ENCODE data around the gene UACA. TPM values are rescaled to one million over a fixed set of nuclear protein-coding genes. Genes with fewer than 3 reads are reported as not detected.

Gene UACA
- total and polyA plus RNA-seq, 2 experiments from 2014 or later, result 21.5 to 35.8 TPM

DNA sequence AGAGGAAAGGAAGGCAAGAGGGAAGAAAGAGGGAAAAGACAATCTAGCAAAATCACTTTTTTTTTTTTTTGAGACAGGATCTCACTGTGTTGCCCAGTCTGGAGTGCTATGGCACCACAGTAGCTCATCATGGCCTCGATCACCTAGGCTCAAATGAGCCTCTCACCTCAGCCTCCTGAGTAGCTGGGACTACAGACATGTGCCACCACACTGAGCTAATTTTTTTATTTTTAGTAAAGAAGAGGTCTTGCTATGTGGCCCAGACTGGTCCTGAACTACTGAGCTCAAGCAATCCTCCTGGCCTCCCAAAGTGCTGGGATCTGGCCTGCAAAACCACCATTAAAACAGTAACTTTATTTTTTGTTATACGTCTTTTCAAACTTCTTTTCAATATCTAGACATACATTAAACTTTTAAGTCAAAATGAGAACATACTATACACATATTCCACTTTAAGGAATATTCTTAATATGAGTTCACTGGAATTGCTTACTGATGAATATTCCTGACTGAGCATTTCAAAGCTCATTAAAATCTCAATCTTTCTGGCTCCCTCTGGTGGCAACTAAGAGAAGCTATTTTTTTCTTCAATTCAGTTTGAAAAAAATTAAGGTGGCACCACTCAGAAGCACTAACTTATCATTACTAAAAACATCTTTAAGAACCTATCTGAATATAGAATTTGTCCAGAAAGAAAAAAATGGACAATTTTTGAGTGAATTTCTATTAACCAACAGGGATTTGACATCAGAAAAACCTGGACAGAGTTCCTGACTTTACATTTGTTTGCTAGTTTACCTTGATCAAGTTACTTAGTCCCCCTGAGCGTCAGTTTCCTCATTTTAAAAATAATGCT is 40.9 kb downstream of the UACA start:
- no peaks in the 10 kb centered on the region for H3K36me3 ChIP-seq (ENCODE audit: insufficient read depth)
- ATAC-seq (no peak), DNase-seq (ENCODE audit: low spot score) (peak; percentile 62)
- no peaks in the 10 kb centered on the region for H3F3A ChIP-seq (replicated peaks; ENCODE audit: low read depth)
- H3K4me1 ChIP-seq (ENCODE audit: insufficient read depth), result no peaks in the 10 kb centered on the region
- H3K36me3 Mint-ChIP-seq (ENCODE audit: low read depth), result no peaks in the 10 kb centered on the region
- H2AFZ ChIP-seq, result no peak overlapping the region
- H4K20me1 ChIP-seq (replicated peaks; ENCODE audit: insufficient read depth), result no peaks in the 10 kb centered on the region
- no peaks in the 10 kb centered on the region; the same call in 1 of the 2 replicates for H3K79me2 ChIP-seq (replicated peaks; ENCODE audit: insufficient read depth)
- H3K27me3 ChIP-seq (ENCODE audit: insufficient read depth), result no peaks in the 10 kb centered on the region
- H3K27me3 Mint-ChIP-seq (ENCODE audit: insufficient read depth, low read depth, poor library complexity), result no peaks in the 10 kb centered on the region
- H3K4me3 ChIP-seq, result no peak overlapping the region
- no peak overlapping the region for H3K4me2 ChIP-seq
- no peak overlapping the region for H3K27ac ChIP-seq (ENCODE audit: low read depth)
- no peaks in the 10 kb centered on the region for H3K9me3 Mint-ChIP-seq
- H3K4me1 Mint-ChIP-seq, result peaks cover 2% of the 10 kb centered on the region; the same call in 1 of the 3 replicates
- TF ChIP-seq, protein P1, sequence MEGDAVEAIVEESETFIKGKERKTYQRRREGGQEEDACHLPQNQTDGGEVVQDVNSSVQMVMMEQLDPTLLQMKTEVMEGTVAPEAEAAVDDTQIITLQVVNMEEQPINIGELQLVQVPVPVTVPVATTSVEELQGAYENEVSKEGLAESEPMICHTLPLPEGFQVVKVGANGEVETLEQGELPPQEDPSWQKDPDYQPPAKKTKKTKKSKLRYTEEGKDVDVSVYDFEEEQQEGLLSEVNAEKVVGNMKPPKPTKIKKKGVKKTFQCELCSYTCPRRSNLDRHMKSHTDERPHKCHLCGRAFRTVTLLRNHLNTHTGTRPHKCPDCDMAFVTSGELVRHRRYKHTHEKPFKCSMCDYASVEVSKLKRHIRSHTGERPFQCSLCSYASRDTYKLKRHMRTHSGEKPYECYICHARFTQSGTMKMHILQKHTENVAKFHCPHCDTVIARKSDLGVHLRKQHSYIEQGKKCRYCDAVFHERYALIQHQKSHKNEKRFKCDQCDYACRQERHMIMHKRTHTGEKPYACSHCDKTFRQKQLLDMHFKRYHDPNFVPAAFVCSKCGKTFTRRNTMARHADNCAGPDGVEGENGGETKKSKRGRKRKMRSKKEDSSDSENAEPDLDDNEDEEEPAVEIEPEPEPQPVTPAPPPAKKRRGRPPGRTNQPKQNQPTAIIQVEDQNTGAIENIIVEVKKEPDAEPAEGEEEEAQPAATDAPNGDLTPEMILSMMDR (conservative IDR thresholded peaks at IDR 0.05; ENCODE audit: low read depth in 2 of 2), result peak; percentile 53 to 93; a peak in 3 of 4 replicates
- no peak for TF ChIP-seq CREB1 (CRISPR knock-in tag; IDR thresholded peaks at IDR 0.05; ENCODE audit: low read depth)
- H3K27ac Mint-ChIP-seq, result no peak overlapping the region
- no peak overlapping the region for H3K4me3 Mint-ChIP-seq
- H3K9me2 ChIP-seq (ENCODE audit: insufficient read depth), result no peaks in the 10 kb centered on the region

DNA sequence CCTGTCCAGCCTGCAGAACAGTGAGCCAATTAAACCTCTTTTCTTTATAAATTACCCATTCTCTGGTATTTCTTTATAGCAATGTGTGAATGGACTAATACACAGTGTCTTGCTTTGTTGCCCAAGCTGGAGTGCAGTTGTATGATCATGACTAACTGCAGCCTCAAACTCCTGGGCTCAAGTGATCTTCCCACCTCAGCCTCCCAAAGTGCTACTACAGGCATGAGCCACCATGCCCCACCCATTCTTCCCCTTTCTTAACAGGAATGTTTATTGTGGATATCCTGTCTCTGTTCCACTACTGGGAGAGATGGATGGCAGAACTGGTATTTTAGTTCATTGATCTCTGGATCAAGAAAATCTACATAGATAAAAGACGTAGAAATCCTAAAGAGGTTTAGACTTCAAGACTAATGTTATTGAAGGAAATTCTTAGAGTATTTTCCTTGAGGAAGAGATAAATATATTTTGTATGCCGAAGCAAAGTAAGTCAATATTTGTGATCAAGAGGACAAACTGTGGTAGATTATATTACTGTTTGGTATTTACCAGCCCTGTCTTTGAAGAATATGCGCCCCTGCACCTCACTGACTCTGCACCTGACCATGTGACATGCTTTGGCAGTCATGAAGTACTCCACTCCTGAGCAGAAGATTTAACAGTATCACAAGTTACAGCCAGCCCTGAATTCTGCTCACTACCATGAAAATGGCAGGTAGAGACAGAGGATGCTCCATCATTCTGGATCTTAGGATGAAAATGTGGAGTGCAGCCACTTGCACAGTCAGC is 42.9 kb downstream of the UACA start:
- Mint-ChIP-seq H3K9me3 (no peaks in the 10 kb centered on the region), H3K27ac (no peak overlapping the region), H3K4me1 (peaks cover 4% of the 10 kb centered on the region; the same call in 1 of the 3 replicates), H3K27me3 (ENCODE audit: insufficient read depth, low read depth, poor library complexity) (no peaks in the 10 kb centered on the region), H3K36me3 (ENCODE audit: low read depth) (no peaks in the 10 kb centered on the region), H3K4me3 (no peak overlapping the region)
- Histone ChIP-seq H3K4me2 (no peak overlapping the region), H2AFZ (no peak overlapping the region), H3F3A (replicated peaks; ENCODE audit: low read depth) (no peaks in the 10 kb centered on the region), H4K20me1 (replicated peaks; ENCODE audit: insufficient read depth) (no peaks in the 10 kb centered on the region), H3K4me1 (ENCODE audit: insufficient read depth) (no peaks in the 10 kb centered on the region), H3K79me2 (replicated peaks; ENCODE audit: insufficient read depth) (peaks cover 5% of the 10 kb centered on the region; the same call in 1 of the 2 replicates), H3K36me3 (ENCODE audit: insufficient read depth) (no peaks in the 10 kb centered on the region), H3K9me2 (ENCODE audit: insufficient read depth) (no peaks in the 10 kb centered on the region), H3K27me3 (ENCODE audit: insufficient read depth) (no peaks in the 10 kb centered on the region), H3K27ac (ENCODE audit: low read depth) (no peak overlapping the region), H3K4me3 (no peak overlapping the region)
- no peak for ATAC-seq
- DNase-seq (ENCODE audit: low spot score), result no peak
- TF ChIP-seq, protein P2, sequence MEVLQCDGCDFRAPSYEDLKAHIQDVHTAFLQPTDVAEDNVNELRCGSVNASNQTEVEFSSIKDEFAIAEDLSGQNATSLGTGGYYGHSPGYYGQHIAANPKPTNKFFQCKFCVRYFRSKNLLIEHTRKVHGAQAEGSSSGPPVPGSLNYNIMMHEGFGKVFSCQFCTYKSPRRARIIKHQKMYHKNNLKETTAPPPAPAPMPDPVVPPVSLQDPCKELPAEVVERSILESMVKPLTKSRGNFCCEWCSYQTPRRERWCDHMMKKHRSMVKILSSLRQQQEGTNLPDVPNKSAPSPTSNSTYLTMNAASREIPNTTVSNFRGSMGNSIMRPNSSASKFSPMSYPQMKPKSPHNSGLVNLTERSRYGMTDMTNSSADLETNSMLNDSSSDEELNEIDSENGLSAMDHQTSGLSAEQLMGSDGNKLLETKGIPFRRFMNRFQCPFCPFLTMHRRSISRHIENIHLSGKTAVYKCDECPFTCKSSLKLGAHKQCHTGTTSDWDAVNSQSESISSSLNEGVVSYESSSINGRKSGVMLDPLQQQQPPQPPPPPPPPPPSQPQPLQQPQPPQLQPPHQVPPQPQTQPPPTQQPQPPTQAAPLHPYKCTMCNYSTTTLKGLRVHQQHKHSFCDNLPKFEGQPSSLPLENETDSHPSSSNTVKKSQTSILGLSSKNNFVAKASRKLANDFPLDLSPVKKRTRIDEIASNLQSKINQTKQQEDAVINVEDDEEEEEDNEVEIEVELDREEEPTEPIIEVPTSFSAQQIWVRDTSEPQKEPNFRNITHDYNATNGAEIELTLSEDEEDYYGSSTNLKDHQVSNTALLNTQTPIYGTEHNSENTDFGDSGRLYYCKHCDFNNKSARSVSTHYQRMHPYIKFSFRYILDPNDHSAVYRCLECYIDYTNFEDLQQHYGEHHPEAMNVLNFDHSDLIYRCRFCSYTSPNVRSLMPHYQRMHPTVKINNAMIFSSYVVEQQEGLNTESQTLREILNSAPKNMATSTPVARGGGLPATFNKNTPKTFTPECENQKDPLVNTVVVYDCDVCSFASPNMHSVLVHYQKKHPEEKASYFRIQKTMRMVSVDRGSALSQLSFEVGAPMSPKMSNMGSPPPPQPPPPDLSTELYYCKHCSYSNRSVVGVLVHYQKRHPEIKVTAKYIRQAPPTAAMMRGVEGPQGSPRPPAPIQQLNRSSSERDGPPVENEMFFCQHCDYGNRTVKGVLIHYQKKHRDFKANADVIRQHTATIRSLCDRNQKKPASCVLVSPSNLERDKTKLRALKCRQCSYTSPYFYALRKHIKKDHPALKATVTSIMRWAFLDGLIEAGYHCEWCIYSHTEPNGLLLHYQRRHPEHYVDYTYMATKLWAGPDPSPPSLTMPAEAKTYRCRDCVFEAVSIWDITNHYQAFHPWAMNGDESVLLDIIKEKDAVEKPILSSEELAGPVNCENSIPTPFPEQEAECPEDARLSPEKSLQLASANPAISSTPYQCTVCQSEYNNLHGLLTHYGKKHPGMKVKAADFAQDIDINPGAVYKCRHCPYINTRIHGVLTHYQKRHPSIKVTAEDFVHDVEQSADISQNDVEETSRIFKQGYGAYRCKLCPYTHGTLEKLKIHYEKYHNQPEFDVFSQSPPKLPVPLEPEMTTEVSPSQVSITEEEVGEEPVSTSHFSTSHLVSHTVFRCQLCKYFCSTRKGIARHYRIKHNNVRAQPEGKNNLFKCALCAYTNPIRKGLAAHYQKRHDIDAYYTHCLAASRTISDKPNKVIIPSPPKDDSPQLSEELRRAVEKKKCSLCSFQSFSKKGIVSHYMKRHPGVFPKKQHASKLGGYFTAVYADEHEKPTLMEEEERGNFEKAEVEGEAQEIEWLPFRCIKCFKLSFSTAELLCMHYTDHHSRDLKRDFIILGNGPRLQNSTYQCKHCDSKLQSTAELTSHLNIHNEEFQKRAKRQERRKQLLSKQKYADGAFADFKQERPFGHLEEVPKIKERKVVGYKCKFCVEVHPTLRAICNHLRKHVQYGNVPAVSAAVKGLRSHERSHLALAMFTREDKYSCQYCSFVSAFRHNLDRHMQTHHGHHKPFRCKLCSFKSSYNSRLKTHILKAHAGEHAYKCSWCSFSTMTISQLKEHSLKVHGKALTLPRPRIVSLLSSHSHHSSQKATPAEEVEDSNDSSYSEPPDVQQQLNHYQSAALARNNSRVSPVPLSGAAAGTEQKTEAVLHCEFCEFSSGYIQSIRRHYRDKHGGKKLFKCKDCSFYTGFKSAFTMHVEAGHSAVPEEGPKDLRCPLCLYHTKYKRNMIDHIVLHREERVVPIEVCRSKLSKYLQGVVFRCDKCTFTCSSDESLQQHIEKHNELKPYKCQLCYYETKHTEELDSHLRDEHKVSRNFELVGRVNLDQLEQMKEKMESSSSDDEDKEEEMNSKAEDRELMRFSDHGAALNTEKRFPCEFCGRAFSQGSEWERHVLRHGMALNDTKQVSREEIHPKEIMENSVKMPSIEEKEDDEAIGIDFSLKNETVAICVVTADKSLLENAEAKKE (CRISPR knock-in tag; IDR thresholded peaks at IDR 0.05), result no peak

Measured in GM23338 (cell line).